ENCODE measurements around the gene CDH18. TPM values are rescaled to one million over a fixed set of nuclear protein-coding genes. Genes with fewer than 3 reads are reported as not detected.

The CDH18 gene
- polyA plus RNA-seq, 1 donor from 2014 or later = 5.6 TPM

- no peaks in the 10 kb centered on the region for H3K36me3 ChIP-seq (ENCODE audit: insufficient read depth, low read length)
- no peak overlapping the region for H2AFZ ChIP-seq (ENCODE audit: low read depth, low read length)
- H3K9me3 ChIP-seq (ENCODE audit: low read length) = no peaks in the 10 kb centered on the region
- H3K79me2 ChIP-seq (replicated peaks; ENCODE audit: insufficient read depth, low read length) = no peaks in the 10 kb centered on the region
- H4K20me1 ChIP-seq (ENCODE audit: insufficient read depth) = no peaks in the 10 kb centered on the region
- no peak overlapping the region for H3K4me3 ChIP-seq (ENCODE audit: low read length)
- H3K4me2 ChIP-seq (ENCODE audit: low read length) = no peak overlapping the region
- no peaks in the 10 kb centered on the region for H3F3A ChIP-seq (ENCODE audit: insufficient read depth, low read length, poor library complexity, severe bottlenecking)
- H3K27me3 ChIP-seq (ENCODE audit: insufficient read depth, low read depth, low read length) = no peaks in the 10 kb centered on the region
- TF ChIP-seq POLR2AphosphoS5 (IDR thresholded peaks at IDR 0.05) = no peak
- no peak for TF ChIP-seq REST (IDR thresholded peaks at IDR 0.05; ENCODE audit: borderline replicate concordance)
- TF ChIP-seq SMC3 (conservative IDR thresholded peaks at IDR 0.05; ENCODE audit: poor library complexity) = no peak
- no peak for TF ChIP-seq MXI1 (conservative IDR thresholded peaks at IDR 0.05; ENCODE audit: poor library complexity, severe bottlenecking)
- no peak for TF ChIP-seq EP300 (conservative IDR thresholded peaks at IDR 0.05; ENCODE audit: poor library complexity, severe bottlenecking)
- TF ChIP-seq TAF1 (IDR thresholded peaks at IDR 0.05; ENCODE audit: low read depth) = no peak
- no peak for TF ChIP-seq EZH2 (IDR thresholded peaks at IDR 0.05; ENCODE audit: borderline replicate concordance, insufficient read depth, low read length, poor library complexity, severe bottlenecking)
- no peak for TF ChIP-seq RAD21 (conservative IDR thresholded peaks at IDR 0.05)
- TF ChIP-seq CTCF (IDR thresholded peaks at IDR 0.05; ENCODE audit: poor library complexity, severe bottlenecking) = no peak
- H3K9me2 ChIP-seq (ENCODE audit: insufficient read depth, low read length) = no peaks in the 10 kb centered on the region
- no peak overlapping the region for H3K27ac ChIP-seq (ENCODE audit: low read length)
- H3K9ac ChIP-seq (ENCODE audit: low read length) = no peak overlapping the region
Measured at GRCh38 chr5:19616701-19617215, 371.2 kb downstream of the CDH18 start.

- no peak overlapping the region for H3K9ac ChIP-seq (ENCODE audit: low read length)
- no peaks in the 10 kb centered on the region for H3K27me3 ChIP-seq (ENCODE audit: insufficient read depth, low read depth, low read length)
- no peaks in the 10 kb centered on the region for H3F3A ChIP-seq (ENCODE audit: insufficient read depth, low read length, poor library complexity, severe bottlenecking)
- no peaks in the 10 kb centered on the region for H3K9me3 ChIP-seq (ENCODE audit: low read length)
- H3K9me2 ChIP-seq (ENCODE audit: insufficient read depth, low read length) = no peaks in the 10 kb centered on the region
- H2AFZ ChIP-seq (ENCODE audit: low read depth, low read length) = no peak overlapping the region
- H3K27ac ChIP-seq (ENCODE audit: low read length) = no peak overlapping the region
- no peaks in the 10 kb centered on the region for H4K20me1 ChIP-seq (ENCODE audit: insufficient read depth)
- no peak overlapping the region for H3K4me3 ChIP-seq (ENCODE audit: low read length)
- TF ChIP-seq SMC3 (conservative IDR thresholded peaks at IDR 0.05; ENCODE audit: poor library complexity) (no peak), EP300 (conservative IDR thresholded peaks at IDR 0.05; ENCODE audit: poor library complexity, severe bottlenecking) (no peak), EZH2 (IDR thresholded peaks at IDR 0.05; ENCODE audit: borderline replicate concordance, insufficient read depth, low read length, poor library complexity, severe bottlenecking) (no peak), TAF1 (IDR thresholded peaks at IDR 0.05; ENCODE audit: low read depth) (no peak), CTCF (IDR thresholded peaks at IDR 0.05; ENCODE audit: poor library complexity, severe bottlenecking) (no peak), RAD21 (conservative IDR thresholded peaks at IDR 0.05) (no peak), POLR2AphosphoS5 (IDR thresholded peaks at IDR 0.05) (no peak), REST (IDR thresholded peaks at IDR 0.05; ENCODE audit: borderline replicate concordance) (no peak), MXI1 (conservative IDR thresholded peaks at IDR 0.05; ENCODE audit: poor library complexity, severe bottlenecking) (no peak)
- no peaks in the 10 kb centered on the region for H3K36me3 ChIP-seq (ENCODE audit: insufficient read depth, low read length)
- H3K4me2 ChIP-seq (ENCODE audit: low read length) = no peak overlapping the region
- no peaks in the 10 kb centered on the region for H3K79me2 ChIP-seq (replicated peaks; ENCODE audit: insufficient read depth, low read length)
Measured at GRCh38 chr5:19615661-19616060, 372.3 kb downstream of the CDH18 start.

Measured in neural cell (in vitro differentiated cells).